Activated CD8-positive, alpha-beta memory T cell treated with anti-CD3 and anti-CD28 coated beads for 24 hours (primary cell): Measurements from ENCODE around the gene ATP11C.
"Not testable (repeated sequence)": the region's sequence is repeated elsewhere in the genome, so short reads cannot be mapped to it uniquely, and the experiment has no call there.

Experiments
- DNase-seq: peaks from one replicate; pipeline ENCODE4 v3.0.0-alpha.2; 2020

ATP11C gene

GRCh38 chrX:139851730-139852129, 81.1 kb downstream of the ATP11C start:
- DNase-seq, result no peak

- DNase-seq, result no peak
These were observed 81.9 kb downstream of the ATP11C start for GRCh38 chrX:139850968-139851367.

DNA sequence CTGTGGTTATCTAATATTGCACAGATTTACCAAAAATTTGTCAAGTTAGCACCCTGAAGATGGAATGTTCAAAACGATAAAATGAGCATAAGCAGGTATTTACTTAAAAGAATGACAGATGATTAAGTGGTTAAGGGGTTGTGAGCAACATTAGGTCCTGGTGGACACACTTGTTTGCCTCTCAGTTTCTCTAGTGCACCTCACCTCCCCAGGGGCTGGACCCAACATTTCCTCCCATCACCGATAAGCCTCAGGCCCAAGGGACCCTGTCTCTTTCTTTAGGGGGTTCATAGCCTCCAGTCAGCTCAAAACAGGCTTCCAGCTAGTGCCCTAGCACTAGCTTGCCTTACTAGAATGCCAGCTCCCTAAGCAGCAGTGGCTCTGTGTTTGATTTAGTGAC, 88.0 kb downstream of the ATP11C start:
- no peak for DNase-seq

GRCh38 chrX:139844163-139844562, 88.7 kb downstream of the ATP11C start:
- DNase-seq, result no peak

GRCh38 chrX:139842326-139843185, 90.3 kb downstream of the ATP11C start:
- no peak for DNase-seq

- not testable (repeated sequence) for DNase-seq
These were observed 96.5 kb downstream of the ATP11C start for GRCh38 chrX:139836335-139836734.

GRCh38 chrX:139834879-139835278, 98.0 kb downstream of the ATP11C start:
- DNase-seq, result no peak

- DNase-seq, result no peak
These were observed 100.0 kb downstream of the ATP11C start for GRCh38 chrX:139832718-139833309.

DNA sequence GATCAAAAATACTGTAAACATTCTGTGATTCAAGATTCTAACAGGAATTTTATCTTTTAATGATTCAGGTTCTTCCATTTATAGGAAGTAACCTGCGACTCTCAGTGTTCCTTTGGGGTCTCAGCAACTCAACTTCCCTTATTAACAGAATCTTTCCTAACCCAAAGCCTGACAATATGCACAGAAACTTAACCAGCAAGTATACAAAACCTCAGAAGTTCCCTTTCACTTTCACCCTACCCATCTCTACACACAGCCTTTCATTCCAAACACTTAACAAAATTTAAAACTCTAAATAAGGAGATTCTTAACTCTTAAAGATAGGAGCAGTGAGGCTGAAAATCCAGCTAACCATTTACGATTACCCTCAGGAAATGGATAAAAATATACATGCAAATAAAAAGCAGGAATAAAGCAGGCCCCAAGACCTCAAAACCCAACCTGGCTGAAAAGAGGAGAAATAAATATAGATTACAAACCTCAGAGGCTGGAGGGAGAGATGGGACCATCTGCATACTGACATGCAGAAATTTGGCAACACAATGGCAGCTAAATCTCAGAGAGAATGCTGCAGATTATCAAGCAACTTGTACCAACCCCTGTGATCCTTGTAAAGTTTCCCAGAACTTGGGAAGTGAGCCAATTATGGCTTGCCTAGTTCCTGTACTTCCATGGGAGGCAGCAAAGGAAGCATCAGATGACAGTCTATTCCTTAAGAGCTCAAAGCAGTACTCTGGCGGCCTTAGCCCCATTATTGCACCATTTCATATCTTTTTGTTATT, 101.0 kb downstream of the ATP11C start:
- no peak for DNase-seq

DNA sequence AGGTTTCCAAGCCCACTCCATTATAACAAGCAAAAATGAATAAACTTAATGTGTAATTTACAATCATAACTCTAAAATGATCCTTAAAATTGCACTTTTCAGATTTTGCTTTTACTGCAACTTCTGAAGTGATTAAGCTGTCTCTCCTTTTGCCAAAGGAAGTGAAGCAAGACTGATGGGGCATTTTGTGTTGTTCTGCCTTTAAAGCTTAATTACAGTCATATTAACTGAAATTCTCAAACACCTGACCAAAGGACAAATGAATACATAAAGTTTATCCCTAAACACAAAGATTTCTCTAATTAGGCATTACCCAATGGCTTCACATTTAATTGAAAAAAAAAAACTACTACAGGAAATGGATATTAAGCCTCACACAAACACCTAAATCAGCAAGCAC, 101.8 kb downstream of the ATP11C start:
- no peak for DNase-seq

- DNase-seq, result no peak
These were observed 104.0 kb downstream of the ATP11C start for GRCh38 chrX:139828830-139829229.

DNA sequence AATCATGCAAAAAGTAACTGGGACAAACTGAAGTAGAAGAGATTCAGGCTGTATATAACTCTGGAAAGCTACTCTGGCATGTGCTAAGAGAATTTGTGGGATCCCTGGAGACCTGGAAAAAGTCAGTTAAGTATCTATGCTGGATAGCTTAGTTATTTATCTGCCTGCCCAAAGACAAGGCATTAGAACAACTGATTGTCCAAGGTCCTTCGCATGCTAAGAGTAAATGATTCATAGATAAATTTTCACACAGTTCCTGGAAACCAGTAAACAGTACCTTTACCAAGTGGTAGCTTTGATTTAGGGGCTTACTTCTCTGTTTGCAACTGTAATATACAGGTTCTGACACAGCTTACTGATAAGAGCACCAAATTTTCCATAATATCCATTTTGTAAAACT, 104.8 kb downstream of the ATP11C start:
- DNase-seq, result no peak

DNA sequence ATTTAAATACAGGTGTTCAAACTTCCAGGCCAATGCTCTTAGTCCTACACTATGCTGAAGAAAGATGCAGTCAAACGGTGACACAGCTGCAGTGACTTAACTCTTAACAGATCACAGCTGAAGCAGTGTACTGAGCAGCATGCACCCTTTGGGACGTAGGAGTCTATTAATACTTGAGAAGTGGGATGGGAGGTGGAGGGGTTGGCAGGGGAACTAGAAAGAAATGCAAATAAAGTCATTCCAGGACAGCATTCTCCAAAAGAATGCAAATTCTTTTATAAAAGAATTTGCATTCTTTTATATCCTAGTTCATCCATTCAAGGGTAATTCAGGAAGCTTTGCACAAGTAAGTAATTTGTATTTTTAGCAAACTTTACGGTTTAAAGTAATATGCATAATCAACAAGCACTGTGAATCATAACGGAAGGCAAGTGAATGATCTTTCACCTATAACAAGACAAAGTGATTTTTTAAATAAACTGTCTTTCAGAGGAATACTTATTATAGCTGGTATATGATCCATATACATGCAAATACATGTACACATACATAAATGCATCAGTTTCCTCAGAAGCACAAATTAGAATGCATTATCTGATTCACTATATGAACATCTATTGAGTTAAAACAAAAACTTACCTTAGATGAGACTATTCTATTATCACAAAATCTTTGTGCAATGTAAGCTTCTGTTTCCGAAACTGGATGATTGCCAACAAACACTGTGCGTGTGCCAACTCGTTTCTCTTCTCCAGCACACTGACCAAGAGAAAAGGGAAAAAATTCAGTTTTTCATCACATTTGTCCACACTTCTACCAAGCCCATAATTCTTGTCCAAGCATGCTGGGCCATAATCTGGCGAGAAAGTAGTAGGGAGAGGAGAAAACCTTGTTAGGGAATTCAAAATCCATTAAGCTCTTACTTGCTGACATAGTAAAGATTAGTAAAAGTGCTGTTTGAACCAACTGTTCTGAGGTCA, 106.5 kb downstream of the ATP11C start:
- DNase-seq, result no peak

DNA sequence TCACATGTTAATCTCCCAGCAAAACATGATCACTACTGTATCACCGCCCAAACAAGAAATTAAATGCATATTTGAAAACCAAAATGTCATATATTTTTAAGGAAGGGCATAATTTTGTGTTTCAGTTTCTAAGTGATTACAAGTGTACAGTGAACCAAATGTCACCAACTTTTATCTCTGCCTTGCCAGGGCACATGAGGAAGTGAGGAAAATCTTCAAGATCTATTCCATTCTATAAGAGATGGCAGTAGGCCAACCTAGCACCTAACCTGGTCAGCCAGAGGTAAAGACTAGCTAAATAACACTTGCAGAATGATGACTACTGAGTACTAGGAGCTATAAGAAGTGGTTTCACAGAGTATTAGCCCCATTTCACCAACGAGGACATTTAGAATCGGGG, 107.2 kb downstream of the ATP11C start:
- no peak for DNase-seq

DNA sequence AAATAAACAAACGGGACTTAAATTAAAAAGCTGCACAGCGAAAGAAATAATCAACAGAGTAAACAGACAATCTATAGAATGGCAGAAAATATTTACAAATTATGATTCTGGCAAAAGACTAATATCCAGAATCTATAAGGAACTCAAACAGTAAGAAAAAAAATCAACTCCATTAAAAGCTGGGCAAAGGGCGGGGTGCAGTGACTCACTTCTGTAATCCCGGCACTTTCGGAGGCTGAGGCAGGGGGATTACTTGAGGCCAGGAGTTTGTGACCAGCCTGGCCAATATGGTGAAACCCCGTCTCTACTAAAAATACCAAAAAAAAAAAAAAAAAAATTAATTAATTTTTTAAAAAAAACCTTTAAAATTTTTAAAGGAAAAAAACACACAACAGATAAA, 109.0 kb downstream of the ATP11C start:
- no peak for DNase-seq

DNA sequence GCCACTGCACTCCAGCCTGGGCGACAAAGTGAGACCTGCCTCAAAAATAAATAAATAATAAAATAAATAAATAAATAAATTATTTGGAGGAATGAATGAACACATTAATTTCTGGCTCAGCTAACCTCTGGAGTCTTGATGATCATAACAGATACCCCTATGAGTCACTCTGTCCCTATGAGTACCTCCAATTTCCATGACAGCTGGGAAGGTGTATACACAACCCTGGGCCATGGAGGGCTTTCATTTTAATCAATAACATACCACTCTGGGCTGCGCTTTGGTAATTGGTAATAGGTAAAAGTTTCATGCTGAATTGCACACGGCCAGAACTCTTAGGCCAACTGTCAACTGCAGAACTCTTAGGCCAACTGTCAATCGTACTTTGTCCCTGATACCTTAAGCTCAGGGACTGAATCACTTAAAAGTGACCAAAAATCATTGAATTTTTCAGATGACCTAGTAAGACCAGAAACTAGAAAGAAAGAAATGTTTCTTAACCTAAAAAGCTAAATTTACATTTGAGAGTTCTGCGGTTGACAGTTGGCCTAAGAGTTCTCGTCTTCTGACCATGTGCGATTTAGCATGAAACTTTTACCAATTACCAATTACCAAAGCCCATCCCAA, 112.4 kb downstream of the ATP11C start:
- no peak for DNase-seq

GRCh38 chrX:139816204-139816603, 116.6 kb downstream of the ATP11C start:
- DNase-seq, result no peak

DNA sequence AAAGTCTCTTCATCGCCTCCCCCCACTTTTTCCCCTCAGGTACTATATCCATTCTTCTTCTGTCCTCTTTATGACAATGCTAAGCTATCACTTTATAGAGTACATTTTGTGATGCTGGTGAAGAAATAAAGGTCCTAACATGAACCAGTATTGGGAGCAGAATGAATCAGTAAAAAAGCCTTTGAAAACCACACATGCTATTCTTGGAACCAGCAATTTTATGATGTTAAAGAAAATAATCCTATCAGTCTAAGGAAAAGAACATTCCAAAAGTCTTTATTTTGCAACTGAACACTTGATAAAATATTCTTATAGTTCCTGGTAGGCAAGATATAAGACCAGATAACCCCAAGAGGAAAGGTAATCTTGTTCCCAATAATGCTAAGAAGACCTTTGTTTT, 117.1 kb downstream of the ATP11C start:
- no peak for DNase-seq

DNA sequence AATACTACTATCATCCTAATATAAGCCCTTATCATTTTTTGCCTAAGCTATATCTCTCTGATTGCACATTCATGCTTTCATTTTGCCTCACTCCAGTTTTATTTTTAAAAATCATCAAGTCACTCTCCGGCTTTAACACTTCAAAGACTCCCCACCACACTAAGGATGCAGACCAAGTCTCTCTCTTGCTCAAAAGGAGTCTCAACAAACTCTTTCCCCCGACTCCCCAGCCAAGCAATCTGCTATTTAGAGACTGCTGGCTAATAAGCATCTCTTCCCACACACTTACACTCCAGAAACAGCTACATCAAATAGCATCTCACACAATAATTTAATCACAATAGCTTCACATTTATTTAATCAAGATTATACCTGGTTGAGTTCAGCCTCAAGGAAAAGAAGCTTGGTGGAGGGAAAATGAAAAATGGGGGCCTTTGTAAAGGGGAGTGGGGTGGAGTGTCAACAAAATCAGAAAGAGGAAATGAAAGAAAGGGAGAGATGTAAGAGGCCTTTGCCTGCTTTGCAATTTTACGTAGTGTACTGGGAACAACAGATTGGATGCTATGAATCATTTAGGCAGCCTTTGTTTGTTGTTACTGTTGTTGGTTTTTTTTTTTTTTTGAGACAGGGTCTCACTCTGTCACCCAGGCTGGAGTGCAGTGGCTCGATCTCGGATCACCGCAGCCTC, 120.8 kb downstream of the ATP11C start:
- DNase-seq, result no peak

DNA sequence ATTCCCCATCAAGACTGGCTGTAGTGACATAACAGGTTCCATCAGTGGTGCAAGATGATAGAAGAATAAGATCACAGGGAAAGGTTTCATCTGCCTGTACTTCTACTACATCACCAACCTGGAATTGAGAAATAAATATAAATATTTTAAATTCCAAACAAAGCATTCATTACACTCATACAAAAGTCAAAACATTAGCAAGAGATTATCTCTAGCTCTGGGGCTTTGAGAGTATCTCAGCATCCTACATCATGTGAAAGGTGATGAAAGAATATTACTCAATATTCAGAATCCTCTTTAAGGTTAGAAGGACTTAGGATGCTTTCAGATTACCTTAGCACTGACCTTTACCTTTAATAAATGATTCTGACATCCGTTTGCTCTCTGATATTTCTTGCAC, 128.4 kb downstream of the ATP11C start:
- no peak for DNase-seq

DNA sequence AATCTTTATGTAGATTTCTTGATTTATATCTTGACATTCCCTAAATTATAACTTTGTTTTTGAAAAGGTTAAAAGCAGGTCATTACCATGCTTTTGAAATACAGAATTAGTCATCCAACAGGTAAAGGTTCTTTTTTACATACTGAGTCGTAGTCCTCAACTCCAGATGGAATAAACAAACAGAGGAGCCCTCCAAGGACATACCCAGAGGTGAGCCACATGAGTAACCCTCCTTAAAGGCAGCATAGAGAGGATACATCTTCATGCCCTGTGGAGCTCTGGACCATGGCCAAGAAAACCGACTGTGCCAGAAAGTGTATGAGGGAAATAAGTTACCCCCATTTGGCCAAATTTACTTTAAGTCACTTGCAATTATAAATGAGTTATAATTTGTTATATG, 129.6 kb downstream of the ATP11C start:
- no peak for DNase-seq

DNA sequence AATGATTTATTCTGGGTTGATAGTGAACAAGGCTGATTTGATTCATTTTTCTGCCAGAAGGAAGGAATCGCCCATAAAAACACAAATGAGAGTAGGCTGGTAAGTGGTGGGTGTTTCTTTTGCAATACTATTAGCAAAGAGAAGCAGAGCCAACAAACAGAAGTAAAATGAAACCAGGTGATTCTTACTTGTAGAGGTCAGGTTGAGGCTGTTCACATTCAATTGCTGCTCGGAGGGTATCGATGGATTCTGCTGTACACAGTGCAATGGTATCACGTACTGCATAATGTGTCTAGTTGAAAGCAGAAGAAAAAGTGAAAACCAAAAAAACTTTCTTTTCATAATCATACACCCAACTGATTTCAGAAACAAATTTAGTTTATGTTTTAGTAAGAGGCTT, 130.8 kb downstream of the ATP11C start:
- DNase-seq, result no peak
